Choroid plexus epithelial cell (primary cell): ENCODE data around the gene ZNF486.
"Not testable (repeated sequence)": the region's sequence is repeated elsewhere in the genome, so short reads cannot be mapped to it uniquely, and the experiment has no call there.

Experiments used
- DNase-seq: peaks from one replicate; pipeline ENCODE4 v3.0.0-alpha.2; 2010; ENCODE audit warnings: low read depth
- H3K4me3 ChIP-seq: 2 replicates; pipeline ENCODE4 v1.5.1; 2011; ENCODE audit warnings: low read depth, mild to moderate bottlenecking, control low read depth, low read length, moderate library complexity
- CTCF ChIP-seq: conservative IDR thresholded peaks from 2 replicates; pipeline ENCODE4 v1.5.1; 2011; ENCODE audit warnings: low read depth, mild to moderate bottlenecking, control low read depth, inconsistent platforms, low read length, moderate library complexity

Gene ZNF486

GRCh38 chr19:20186174-20186573 lies 19.2 kb downstream of the ZNF486 start:
- TF ChIP-seq CTCF: no peak
- DNase-seq: no peak

GRCh38 chr19:20197747-20198146 lies 30.7 kb downstream of the ZNF486 start:
- H3K4me3 ChIP-seq: no peak overlapping the region
- no peak for DNase-seq
- no peak for TF ChIP-seq CTCF

More at GRCh38 chr19:20186174-20186573, 19.2 kb downstream of the ZNF486 start:
- H3K4me3 ChIP-seq: no peak overlapping the region

GRCh38 chr19:20209051-20209450 lies 42.0 kb downstream of the ZNF486 start:
- no peak for DNase-seq
- no peak for TF ChIP-seq CTCF
- H3K4me3 ChIP-seq: no peak overlapping the region

GRCh38 chr19:20214366-20214765 lies 47.4 kb downstream of the ZNF486 start:
- DNase-seq: not testable (repeated sequence)

GRCh38 chr19:20221605-20222004 lies 54.6 kb downstream of the ZNF486 start:
- not testable (repeated sequence) for H3K4me3 ChIP-seq

More at GRCh38 chr19:20214366-20214765, 47.4 kb downstream of the ZNF486 start:
- H3K4me3 ChIP-seq: not testable (repeated sequence)

GRCh38 chr19:20233105-20233504 lies 66.1 kb downstream of the ZNF486 start:
- H3K4me3 ChIP-seq: no peak overlapping the region
- no peak for TF ChIP-seq CTCF
- no peak for DNase-seq

More at GRCh38 chr19:20221605-20222004, 54.6 kb downstream of the ZNF486 start:
- DNase-seq: not testable (repeated sequence)

GRCh38 chr19:20235156-20235555 lies 68.1 kb downstream of the ZNF486 start:
- TF ChIP-seq CTCF: no peak
- no peak overlapping the region for H3K4me3 ChIP-seq
- DNase-seq: no peak

- peak overlapping the region; percentile 92 for H3K4me3 ChIP-seq
- TF ChIP-seq CTCF: peak; percentile 43
- peak; percentile 95 for DNase-seq
These were observed 71.0 kb downstream of the ZNF486 start for GRCh38 chr19:20237773-20238623.
